Cardiac ventricle fibroblast (primary cell): ENCODE data around the gene RNFT1. TPM values are rescaled to one million over a fixed set of nuclear protein-coding genes. Genes with fewer than 3 reads are reported as not detected.

Experiments
- total RNA-seq: library from RNA; depleted of rRNA; stranded (reverse); fragments of >200 nt; gene quantifications from 2 replicates; pipeline ENCODE4 v1.2.3, GENCODE V29; 2015

RNFT1 gene, protein sequence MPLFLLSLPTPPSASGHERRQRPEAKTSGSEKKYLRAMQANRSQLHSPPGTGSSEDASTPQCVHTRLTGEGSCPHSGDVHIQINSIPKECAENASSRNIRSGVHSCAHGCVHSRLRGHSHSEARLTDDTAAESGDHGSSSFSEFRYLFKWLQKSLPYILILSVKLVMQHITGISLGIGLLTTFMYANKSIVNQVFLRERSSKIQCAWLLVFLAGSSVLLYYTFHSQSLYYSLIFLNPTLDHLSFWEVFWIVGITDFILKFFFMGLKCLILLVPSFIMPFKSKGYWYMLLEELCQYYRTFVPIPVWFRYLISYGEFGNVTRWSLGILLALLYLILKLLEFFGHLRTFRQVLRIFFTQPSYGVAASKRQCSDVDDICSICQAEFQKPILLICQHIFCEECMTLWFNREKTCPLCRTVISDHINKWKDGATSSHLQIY
- total RNA-seq: 9.2 and 14.9 TPM in 2 replicates

DNA sequence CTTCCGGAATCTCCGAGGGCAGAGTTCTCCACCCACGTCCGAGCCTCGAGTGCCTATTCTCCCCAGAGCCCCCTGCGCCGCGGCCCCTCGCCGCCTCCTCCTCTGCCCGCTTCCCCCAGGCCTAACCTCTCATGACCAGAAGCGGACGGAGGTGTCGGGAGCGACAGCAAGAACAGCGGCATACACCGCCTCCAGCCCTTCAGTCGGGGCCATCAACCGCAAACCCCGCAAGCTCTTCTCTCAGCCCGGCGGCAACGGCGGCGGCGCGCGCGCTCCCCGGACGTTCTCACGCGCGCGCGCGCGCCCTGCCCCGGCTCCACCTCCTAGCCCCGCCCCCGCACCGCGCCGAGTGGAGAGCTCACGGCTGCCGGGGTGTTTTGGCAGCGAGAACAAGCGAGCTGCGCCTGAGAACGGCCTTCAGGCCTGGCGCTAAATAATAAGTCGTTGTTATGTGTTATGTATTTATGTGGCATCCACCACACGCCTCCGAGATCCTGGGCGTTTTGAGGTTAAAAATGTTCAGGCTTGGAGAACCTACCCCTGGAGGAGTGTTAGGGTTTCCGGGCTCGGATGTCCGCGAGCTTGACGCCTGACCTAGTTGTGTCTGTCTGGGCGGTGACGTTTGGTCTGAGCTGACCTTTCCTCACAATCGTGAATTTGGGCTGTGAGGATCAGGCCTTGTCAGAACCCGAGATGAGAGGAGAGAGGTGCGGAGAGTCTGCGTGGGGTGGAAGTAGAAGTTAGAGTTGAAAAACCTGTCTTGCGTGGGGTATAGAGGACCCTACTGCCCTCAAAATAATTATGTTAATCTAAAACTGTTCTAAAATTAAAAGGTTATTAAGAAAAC is at the start of gene RNFT1:
Gene RNFT1, minus strand, starts transcription at position 259 of the 847 bp plus-strand sequence. Its CDS starts 77 bp downstream, at position 182.

Other genes starting within 250 kb of the RNFT1 start
- 2.4 and 4.0 TPM in 2 replicates for gene TUBD1, start 71.8 kb downstream of the RNFT1 start, total RNA-seq
- 15.0 and 25.8 TPM in 2 replicates for gene RPS6KB1, start 71.6 kb downstream of the RNFT1 start, total RNA-seq
- gene HEATR6, start 114.2 kb upstream of the RNFT1 start, total RNA-seq: 10.6 and 11.4 TPM in 2 replicates
- gene CA4, start 185.2 kb upstream of the RNFT1 start, total RNA-seq: not detected in 2 replicates